Naive thymus-derived CD4-positive, alpha-beta T cell (primary cell): ENCODE results near the gene GASK1A. TPM values are rescaled to one million over a fixed set of nuclear protein-coding genes. Genes with fewer than 3 reads are reported as not detected.

Experiments used
- ATAC-seq: fragments of 150-1000 bp; cut with Tn5 transposase; 2 replicates; pipeline ENCODE4 v1.10.0; 2021; ENCODE audit warnings: mild to moderate bottlenecking, moderate library complexity
- CTCF ChIA-PET: fragments of 350-600 bp; sonication (Branson Sonifier 250); formaldehyde crosslinking; loops from one replicate; lab custom pipeline; 2021; ENCODE audit warnings: antibody characterized with exemption; lab: Charles Lee
- POLR2A ChIA-PET: fragments of 350-600 bp; sonication (Branson Sonifier 250); formaldehyde crosslinking; loops from one replicate; lab custom pipeline; 2021; ENCODE audit warnings: antibody characterized with exemption, inconsistent platforms; lab: Charles Lee
- DNase-seq, 9 donors: peaks; one replicate each; pipeline versions ENCODE4 v3.0.0 to v3.0.0-alpha.2; 2020 to 2022; ENCODE audit warnings: mixed read lengths in 1 of 9
- H3K27ac ChIP-seq: one replicate; pipeline ENCODE4 v1.7.0; 2013; ENCODE audit warnings: mild to moderate bottlenecking, low read depth, low read length, moderate library complexity
- H3K27me3 ChIP-seq, 2 donors: one replicate each; pipeline ENCODE4 v1.7.0; 2013; ENCODE audit warnings: low read length in 2 of 2, mild to moderate bottlenecking in 2 of 2, moderate library complexity in 2 of 2; ENCODE audit not compliant: control insufficient read depth in 2 of 2, insufficient read depth in 2 of 2
- H3K36me3 ChIP-seq, 3 experiments: 1 replicate in 2 of 3; 2 replicates in 1 of 3; pipeline ENCODE4 v1.7.0; 2013; ENCODE audit warnings: low read length in 3 of 3, mild to moderate bottlenecking in 3 of 3, moderate library complexity in 1 of 3; ENCODE audit not compliant: insufficient read depth in 3 of 3, control insufficient read depth in 2 of 3
- H3K4me1 ChIP-seq, 2 donors: one replicate each; pipeline ENCODE4 v1.7.0; 2013; ENCODE audit warnings: low read length in 2 of 2, mild to moderate bottlenecking in 2 of 2, moderate library complexity in 1 of 2; ENCODE audit not compliant: control insufficient read depth in 2 of 2, insufficient read depth in 2 of 2
- H3K4me3 ChIP-seq: 2 replicates; pipeline ENCODE4 v1.7.0; 2013; ENCODE audit warnings: mild to moderate bottlenecking, low read length
- H3K9me3 ChIP-seq, 3 experiments: 1 replicate in 2 of 3; 2 replicates in 1 of 3; pipeline ENCODE4 v1.7.0; 2013; ENCODE audit warnings: low read length in 3 of 3; ENCODE audit not compliant: control insufficient read depth in 2 of 3
- H3K27ac Mint-ChIP-seq, 9 donors: one replicate each; pipeline ENCODE4 v1.8.0; 2020 to 2022; ENCODE audit warnings: mixed read lengths in 9 of 9, mild to moderate bottlenecking in 8 of 9, moderate library complexity in 5 of 9, inconsistent platforms in 2 of 9
- H3K27me3 Mint-ChIP-seq, 5 donors: one replicate each; pipeline ENCODE4 v1.8.0; 2021 to 2022; ENCODE audit warnings: mixed read lengths in 5 of 5, mild to moderate bottlenecking in 1 of 5
- H3K36me3 Mint-ChIP-seq, 5 donors: one replicate each; pipeline ENCODE4 v1.8.0; 2020 to 2022; ENCODE audit warnings: mixed read lengths in 5 of 5, mild to moderate bottlenecking in 3 of 5, inconsistent platforms in 1 of 5
- H3K4me1 Mint-ChIP-seq, 7 donors: one replicate each; pipeline ENCODE4 v1.8.0; 2020 to 2022; ENCODE audit warnings: mixed read lengths in 7 of 7, mild to moderate bottlenecking in 3 of 7, inconsistent platforms in 1 of 7
- H3K4me3 Mint-ChIP-seq, 10 donors: one replicate each; pipeline ENCODE4 v1.8.0; 2020 to 2022; ENCODE audit warnings: mild to moderate bottlenecking in 10 of 10, mixed read lengths in 10 of 10, moderate library complexity in 6 of 10, inconsistent platforms in 2 of 10
- H3K9me3 Mint-ChIP-seq, 11 donors: one replicate each; pipeline ENCODE4 v1.8.0; 2020 to 2022; ENCODE audit warnings: mixed read lengths in 11 of 11, mild to moderate bottlenecking in 4 of 11, inconsistent platforms in 1 of 11, moderate library complexity in 1 of 11
- intact Hi-C, 2 donors: fragments of 100-400 bp; cut with micrococcal nuclease; formaldehyde crosslinking; loops; one replicate each; pipeline ENCODE4 v1.15.1; 2023
- polyA plus RNA-seq, 2 donors: library from polyadenylated mRNA; unstranded; fragments of 300-500 nt; fragmentation: Illumina TruSeq; gene quantifications; one replicate each; pipeline ENCODE4 v1.2.3, GENCODE V29; 2021
- total RNA-seq, 6 experiments: library from RNA in 5 of 6; stranded (reverse) in 5 of 6; gene quantifications; 1 replicate in 5 of 6; 2 replicates in 1 of 6; pipeline ENCODE4 v1.2.3 and lab custom pipeline; 2021 to 2026

GASK1A gene
- total and polyA plus RNA-seq, 7 experiments from 2014 or later = 0.20 to 0.24 (median 0.21) TPM; not detected in 4

DNA sequence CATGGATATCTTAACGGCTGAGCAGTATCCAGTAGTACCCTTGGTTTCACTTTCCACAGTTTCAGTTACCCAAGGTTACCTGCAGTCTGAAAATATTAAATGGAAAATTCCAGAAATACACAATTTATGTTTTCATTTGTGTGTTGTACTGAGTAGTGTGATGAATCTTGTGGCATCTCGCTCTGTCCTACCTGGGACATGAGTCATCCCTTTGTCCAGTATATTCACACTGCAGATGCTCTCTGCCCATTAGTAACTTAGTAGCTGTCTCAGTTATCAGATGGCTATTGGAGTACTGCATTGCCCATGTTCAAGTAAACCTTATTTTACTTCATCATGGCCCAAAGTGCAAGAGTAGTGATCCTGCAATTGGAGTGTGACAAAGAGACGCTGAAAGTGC lies 26.1 kb downstream of the GASK1A start:
- Mint-ChIP-seq H3K4me1 (peaks cover 0 to 52% (median 34%) of the 10 kb centered on the region in 7 donors), H3K36me3 (peaks cover 0 to 3% (median 0%) of the 10 kb centered on the region in 5 donors), H3K27me3 (no peaks in the 10 kb centered on the region), H3K4me3 (peak overlapping the region in 3 of 10 donors; percentile 5 to 40 (median 15)), H3K9me3 (peaks cover 0 to 2% (median 0%) of the 10 kb centered on the region in 11 donors), H3K27ac (peak overlapping the region in 4 of 9 donors; percentile 13 to 69 (median 50))
- no peak for DNase-seq
- POLR2A ChIA-PET = no interaction called here
- Histone ChIP-seq H3K9me3 (no peaks in the 10 kb centered on the region), H3K27me3 (no peaks in the 10 kb centered on the region), H3K36me3 (no peaks in the 10 kb centered on the region), H3K4me1 (peaks cover 0 to 8% of the 10 kb centered on the region in 2 donors), H3K27ac (no peak overlapping the region), H3K4me3 (no peak overlapping the region)
- no peak for ATAC-seq
- intact Hi-C loops = loop anchor here in 1 of 2 donors (5.0 kb wide), 1 partner anchor 43 kb away; no protein-coding TSS in a partner anchor
- CTCF ChIA-PET = no interaction called here

DNA sequence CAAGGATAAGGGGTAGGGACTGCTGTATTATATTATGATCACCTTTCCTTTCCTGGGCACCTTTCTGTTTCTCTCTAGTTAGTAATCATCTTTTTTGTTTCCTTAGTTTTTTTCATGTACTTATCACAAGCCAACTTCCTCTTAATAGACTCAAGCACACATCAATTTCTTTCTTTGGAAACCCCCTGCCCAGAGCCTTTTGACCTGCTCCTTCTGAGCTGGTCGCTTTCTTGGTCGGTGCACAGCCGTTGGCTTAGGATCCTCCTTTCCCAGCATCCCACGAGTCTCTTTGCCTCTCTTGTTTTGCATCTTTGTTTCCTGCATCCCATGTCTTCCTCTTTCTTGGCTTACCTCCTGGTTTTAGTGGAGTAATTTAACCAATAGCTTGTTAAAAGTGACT lies 26.9 kb downstream of the GASK1A start:
- Histone ChIP-seq H3K4me1 (peaks cover 0 to 8% of the 10 kb centered on the region in 2 donors), H3K9me3 (no peaks in the 10 kb centered on the region), H3K27ac (no peak overlapping the region), H3K27me3 (no peaks in the 10 kb centered on the region), H3K4me3 (no peak overlapping the region), H3K36me3 (no peaks in the 10 kb centered on the region)
- DNase-seq = no peak
- Mint-ChIP-seq H3K27me3 (no peaks in the 10 kb centered on the region), H3K4me1 (peaks cover 0 to 57% (median 37%) of the 10 kb centered on the region in 7 donors), H3K4me3 (peak overlapping the region in 5 of 10 donors; percentile 5 to 40 (median 13)), H3K27ac (peak overlapping the region in 7 of 9 donors; percentile 0 to 69 (median 33)), H3K36me3 (peaks cover 0 to 3% (median 0%) of the 10 kb centered on the region in 5 donors), H3K9me3 (peaks cover 0 to 3% (median 0%) of the 10 kb centered on the region in 11 donors)
- ATAC-seq = no peak
- CTCF ChIA-PET = interaction anchor here (1.2 kb wide), 1 partner anchor 42 kb away, joined by 3 read pairs; no protein-coding TSS in a partner anchor
- POLR2A ChIA-PET = no interaction called here
- intact Hi-C loops = loop anchor here in 1 of 2 donors (5.0 kb wide), 1 partner anchor 44 kb away; no protein-coding TSS in a partner anchor

DNA sequence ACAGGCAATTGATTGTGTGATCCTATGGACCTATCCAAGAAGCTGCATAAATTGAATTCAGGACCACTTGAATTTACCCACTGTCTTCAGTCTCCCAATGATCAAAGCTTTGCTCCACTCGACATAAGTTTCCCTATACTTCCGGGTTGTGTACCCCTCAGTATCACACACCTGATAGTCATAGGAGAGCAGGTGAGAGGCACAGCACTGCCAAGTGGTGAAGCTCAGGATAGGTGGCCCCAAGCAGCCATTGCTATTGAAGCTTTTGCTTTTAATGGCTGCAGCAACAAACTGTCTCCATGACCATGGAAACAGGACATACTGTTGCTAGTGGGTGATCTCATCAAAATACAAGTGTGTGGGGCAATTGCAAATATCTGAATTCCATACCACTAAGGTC lies 27.7 kb downstream of the GASK1A start:
- Histone ChIP-seq H3K4me1 (peaks cover 0 to 8% of the 10 kb centered on the region in 2 donors), H3K4me3 (no peak overlapping the region), H3K9me3 (peaks cover 2 to 6% (median 3%) of the 10 kb centered on the region in 3 experiments), H3K27me3 (no peaks in the 10 kb centered on the region), H3K36me3 (no peaks in the 10 kb centered on the region), H3K27ac (no peak overlapping the region)
- ATAC-seq (no peak), DNase-seq (no peak)
- Mint-ChIP-seq H3K9me3 (peaks cover 0 to 4% (median 0%) of the 10 kb centered on the region in 11 donors), H3K27me3 (no peaks in the 10 kb centered on the region), H3K4me1 (peaks cover 0 to 57% (median 37%) of the 10 kb centered on the region in 7 donors), H3K36me3 (peaks cover 0 to 3% (median 0%) of the 10 kb centered on the region in 5 donors), H3K27ac (no peak overlapping the region), H3K4me3 (peak overlapping the region in 1 of 10 donors; percentile 51)
- CTCF ChIA-PET = interaction anchor here (1.2 kb wide), 1 partner anchor 42 kb away, joined by 3 read pairs; no protein-coding TSS in a partner anchor
- POLR2A ChIA-PET = no interaction called here
- intact Hi-C loops = loop anchor here in 1 of 2 donors (5.0 kb wide), 1 partner anchor 45 kb away; no protein-coding TSS in a partner anchor

DNA sequence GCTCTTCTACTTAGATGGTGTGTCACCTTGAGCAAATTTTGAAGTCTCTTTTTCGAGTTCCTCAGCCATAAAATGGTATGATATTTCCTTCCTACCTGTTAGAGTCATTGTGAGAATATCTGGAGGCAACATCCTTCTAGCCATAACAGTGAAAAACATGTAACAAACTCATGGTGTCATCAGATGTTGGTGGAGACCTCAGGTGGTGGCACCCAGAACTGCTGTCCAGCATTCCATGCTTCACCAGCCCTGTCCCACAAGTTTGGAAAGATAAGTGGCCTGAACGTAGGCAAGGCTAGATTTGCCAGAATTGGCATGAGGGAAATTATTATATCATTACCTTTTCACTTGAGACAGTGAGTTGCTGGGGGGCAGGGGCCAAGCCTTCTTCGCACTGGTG lies 30.4 kb downstream of the GASK1A start:
- Histone ChIP-seq H3K9me3 (peaks cover 20 to 33% (median 27%) of the 10 kb centered on the region in 3 experiments), H3K4me3 (no peak overlapping the region), H3K36me3 (no peaks in the 10 kb centered on the region), H3K4me1 (peaks cover 0 to 24% of the 10 kb centered on the region in 2 donors), H3K27ac (no peak overlapping the region), H3K27me3 (no peaks in the 10 kb centered on the region)
- Mint-ChIP-seq H3K36me3 (peaks cover 0 to 3% (median 0%) of the 10 kb centered on the region in 5 donors), H3K4me3 (no peak overlapping the region), H3K27me3 (no peaks in the 10 kb centered on the region), H3K9me3 (peaks cover 0 to 4% (median 0%) of the 10 kb centered on the region in 11 donors), H3K4me1 (peaks cover 0 to 56% (median 37%) of the 10 kb centered on the region in 7 donors), H3K27ac (peak overlapping the region in 3 of 9 donors; percentile 25 to 78 (median 33))
- ATAC-seq (no peak), DNase-seq (no peak)
- ChIA-PET POLR2A (no interaction called here), CTCF (no interaction called here)
- intact Hi-C loops = loop anchor here in 1 of 2 donors (5.0 kb wide), 1 partner anchor 47 kb away; no protein-coding TSS in a partner anchor

DNA sequence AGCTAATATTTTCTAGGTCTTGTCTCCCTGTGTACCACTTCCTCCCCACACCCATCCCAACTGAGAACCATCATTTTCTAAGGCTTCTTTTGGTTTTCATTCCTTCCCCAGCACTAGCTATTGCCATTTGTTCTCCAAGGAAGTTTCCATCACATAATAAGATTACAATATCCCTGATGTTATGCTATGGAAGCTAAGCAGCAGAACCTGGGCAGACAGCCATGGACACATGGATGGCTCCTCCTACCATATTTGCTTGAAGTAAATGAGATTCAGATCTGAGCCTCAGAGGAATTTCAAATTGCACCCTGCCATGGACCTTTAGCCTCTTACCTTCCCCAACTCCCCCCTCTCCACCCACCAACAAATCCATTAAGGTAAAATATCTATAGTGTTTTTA lies 31.5 kb downstream of the GASK1A start:
- intact Hi-C loops = loop anchor here in 1 of 2 donors (2.0 kb wide), 1 partner anchor 14 kb away; no protein-coding TSS in a partner anchor
- H3K27ac Mint-ChIP-seq = peak overlapping the region in 1 of 9 donors; percentile 65

DNA sequence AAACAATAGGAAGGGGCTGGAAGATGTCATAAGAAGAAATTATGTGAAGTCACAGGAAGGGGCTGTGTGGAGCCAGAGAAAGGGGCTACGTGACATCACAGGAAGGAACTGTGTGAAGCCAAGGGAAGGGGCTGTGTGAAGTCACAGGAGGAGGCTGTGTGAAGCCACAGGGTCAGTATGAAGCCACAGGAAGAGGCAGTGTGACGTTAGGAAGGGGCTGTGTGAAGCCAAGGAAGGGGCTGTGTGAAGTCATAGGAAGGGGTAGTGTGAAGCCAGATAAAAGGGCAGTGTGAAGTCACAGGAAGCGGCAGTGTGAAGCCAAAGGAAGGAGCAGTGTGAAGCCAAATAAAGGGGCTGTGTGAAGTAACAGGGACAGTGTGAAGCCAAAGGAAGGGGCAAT lies 32.5 kb downstream of the GASK1A start:
- CTCF ChIA-PET = no interaction called here

More for the DNA sequence above, 31.5 kb downstream of the GASK1A start:
- Mint-ChIP-seq H3K4me1 (peaks cover 0 to 46% (median 26%) of the 10 kb centered on the region in 7 donors), H3K36me3 (peaks cover 0 to 3% (median 0%) of the 10 kb centered on the region in 5 donors), H3K4me3 (no peak overlapping the region), H3K9me3 (peaks cover 0 to 4% (median 0%) of the 10 kb centered on the region in 11 donors), H3K27me3 (no peaks in the 10 kb centered on the region)
- ATAC-seq (no peak), DNase-seq (no peak)
- ChIA-PET CTCF (no interaction called here), POLR2A (interaction anchor here (0.8 kb wide), 1 partner anchor 13 kb away, joined by 3 read pairs; no protein-coding TSS in a partner anchor)
- Histone ChIP-seq H3K27me3 (no peaks in the 10 kb centered on the region), H3K4me3 (no peak overlapping the region), H3K9me3 (peaks cover 26 to 44% (median 38%) of the 10 kb centered on the region in 3 experiments), H3K4me1 (peaks cover 0 to 29% of the 10 kb centered on the region in 2 donors), H3K36me3 (no peaks in the 10 kb centered on the region), H3K27ac (no peak overlapping the region)

More for the DNA sequence above, 32.5 kb downstream of the GASK1A start:
- peaks cover 5 to 34% of the 10 kb centered on the region in 2 donors for H3K4me1 ChIP-seq
- DNase-seq = peak in 4 of 9 donors; percentile 27 to 39 (median 32)
- H3K27ac Mint-ChIP-seq = no peak overlapping the region
- H3K27me3 ChIP-seq = no peaks in the 10 kb centered on the region
- H3K27ac ChIP-seq = peak overlapping the region; percentile 23
- H3K9me3 ChIP-seq = peaks cover 33 to 54% (median 48%) of the 10 kb centered on the region in 3 experiments
- intact Hi-C loops = loop anchor here in 1 of 2 donors (2.0 kb wide), 1 partner anchor 13 kb away; no protein-coding TSS in a partner anchor
- H3K4me3 ChIP-seq = no peak overlapping the region
- no peaks in the 10 kb centered on the region for H3K36me3 ChIP-seq
- peaks cover 0 to 36% (median 16%) of the 10 kb centered on the region in 7 donors for H3K4me1 Mint-ChIP-seq
- no peaks in the 10 kb centered on the region for H3K27me3 Mint-ChIP-seq
- no peak overlapping the region for H3K4me3 Mint-ChIP-seq
- peak; percentile 15 for ATAC-seq
- H3K9me3 Mint-ChIP-seq = peaks cover 0 to 4% (median 0%) of the 10 kb centered on the region in 11 donors
- POLR2A ChIA-PET = interaction anchor here (1.0 kb wide), 1 partner anchor 12 kb away, joined by 4 read pairs; no protein-coding TSS in a partner anchor
- peaks cover 0 to 3% (median 0%) of the 10 kb centered on the region in 5 donors for H3K36me3 Mint-ChIP-seq
